ENCODE data around the gene MYT1. TPM values are rescaled to one million over a fixed set of nuclear protein-coding genes. Genes with fewer than 3 reads are reported as not detected.

MYT1 gene
- total and polyA plus RNA-seq, 2 of the 13 experiments (the other 11 are each of a cell fraction or from before 2014, with no cell fraction given) = 0.58 to 2.5 TPM

DNA sequence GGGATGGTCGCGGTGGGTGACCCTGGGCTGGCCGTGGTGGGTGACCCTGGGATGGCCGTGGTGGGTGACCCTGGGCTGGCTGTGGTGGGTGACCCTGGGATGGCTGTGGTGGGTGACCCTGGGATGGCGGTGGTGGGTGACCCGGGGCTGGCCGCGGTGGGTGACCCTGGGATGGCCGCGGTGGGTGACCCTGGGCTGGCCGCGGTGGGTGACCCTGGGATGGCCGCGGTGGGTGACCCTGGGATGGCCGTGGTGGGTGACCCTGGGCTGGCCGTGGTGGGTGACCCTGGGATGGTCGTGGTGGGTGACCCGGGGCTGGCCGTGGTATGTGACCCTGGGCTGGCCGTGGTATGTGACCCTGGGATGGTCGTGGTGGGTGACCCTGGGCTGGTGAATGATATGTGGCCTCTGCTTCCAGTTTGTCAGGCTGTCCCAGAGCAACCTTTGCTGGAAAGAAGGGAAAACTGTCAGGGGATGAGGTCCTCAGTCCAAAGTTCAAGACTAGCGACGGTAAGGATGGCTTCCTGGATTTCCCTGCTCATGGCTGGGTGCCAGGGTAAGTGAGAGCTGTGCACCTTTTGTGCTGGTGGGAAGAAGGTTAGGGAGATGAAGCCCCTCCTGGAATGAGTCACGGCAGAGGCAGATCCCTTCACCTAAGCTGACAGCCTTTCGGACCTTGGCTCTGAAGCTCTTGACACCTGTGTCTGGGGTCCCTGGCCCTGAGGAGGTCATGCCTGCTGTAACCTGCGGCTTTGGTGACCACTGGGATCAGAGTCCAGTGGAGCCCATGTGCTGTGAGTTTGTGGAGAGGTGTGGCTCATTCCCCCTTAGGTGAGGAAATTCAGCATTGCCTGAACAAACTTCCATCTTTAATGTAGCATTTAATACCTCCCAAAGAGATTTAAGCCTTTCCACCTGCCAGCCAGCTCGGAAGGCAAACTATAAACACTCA, 72.2 kb downstream of the MYT1 start (continued):
- TF ChIP-seq HMGXB3 (CRISPR knock-in tag; IDR thresholded peaks at IDR 0.05; ENCODE audit: borderline replicate concordance) (peak; percentile 49; the same call in 1 of the 2 replicates), NAIF1 (CRISPR knock-in tag; IDR thresholded peaks at IDR 0.05; ENCODE audit: borderline replicate concordance) (no peak), MYPOP (CRISPR knock-in tag; IDR thresholded peaks at IDR 0.05) (peak; percentile 47; the same call in 1 of the 2 replicates), HOXA5 (CRISPR knock-in tag; IDR thresholded peaks at IDR 0.05) (no peak), CEBPB (IDR thresholded peaks at IDR 0.05; ENCODE audit: borderline replicate concordance, low read depth, low read length) (0 out of 2 replicates have a peak, but pooled peaks have one; percentile 43), MIER2 (CRISPR knock-in tag; IDR thresholded peaks at IDR 0.05) (peak; percentile 83), ZMYM4 (CRISPR knock-in tag; IDR thresholded peaks at IDR 0.05) (0 out of 2 replicates have a peak, but pooled peaks have one; percentile 54), ZNF644 (CRISPR knock-in tag; IDR thresholded peaks at IDR 0.05; ENCODE audit: low read depth) (peak; percentile 84), ATF7-NPFF (CRISPR knock-in tag; IDR thresholded peaks at IDR 0.05; ENCODE audit: low read depth) (peak; percentile 63), SMYD3 (CRISPR knock-in tag; IDR thresholded peaks at IDR 0.05) (no peak), SMAD1 (CRISPR knock-in tag; IDR thresholded peaks at IDR 0.05; ENCODE audit: borderline replicate concordance, low read depth) (no peak), FOXM1 (CRISPR knock-in tag; IDR thresholded peaks at IDR 0.05) (no peak), SAFB2 (CRISPR knock-in tag; IDR thresholded peaks at IDR 0.05; ENCODE audit: borderline replicate concordance, low read depth) (no peak), SMARCC2 (IDR thresholded peaks at IDR 0.05) (no peak), HNRNPLL (IDR thresholded peaks at IDR 0.05; ENCODE audit: low read depth, low read length, poor library complexity, severe bottlenecking) (no peak), HNRNPK (IDR thresholded peaks at IDR 0.05; ENCODE audit: low read depth, low read length, poor library complexity, severe bottlenecking) (no peak)
- TF ChIP-seq, protein P1, sequence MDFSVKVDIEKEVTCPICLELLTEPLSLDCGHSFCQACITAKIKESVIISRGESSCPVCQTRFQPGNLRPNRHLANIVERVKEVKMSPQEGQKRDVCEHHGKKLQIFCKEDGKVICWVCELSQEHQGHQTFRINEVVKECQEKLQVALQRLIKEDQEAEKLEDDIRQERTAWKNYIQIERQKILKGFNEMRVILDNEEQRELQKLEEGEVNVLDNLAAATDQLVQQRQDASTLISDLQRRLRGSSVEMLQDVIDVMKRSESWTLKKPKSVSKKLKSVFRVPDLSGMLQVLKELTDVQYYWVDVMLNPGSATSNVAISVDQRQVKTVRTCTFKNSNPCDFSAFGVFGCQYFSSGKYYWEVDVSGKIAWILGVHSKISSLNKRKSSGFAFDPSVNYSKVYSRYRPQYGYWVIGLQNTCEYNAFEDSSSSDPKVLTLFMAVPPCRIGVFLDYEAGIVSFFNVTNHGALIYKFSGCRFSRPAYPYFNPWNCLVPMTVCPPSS (IDR thresholded peaks at IDR 0.05) = no peak
- TF ChIP-seq, protein P2, sequence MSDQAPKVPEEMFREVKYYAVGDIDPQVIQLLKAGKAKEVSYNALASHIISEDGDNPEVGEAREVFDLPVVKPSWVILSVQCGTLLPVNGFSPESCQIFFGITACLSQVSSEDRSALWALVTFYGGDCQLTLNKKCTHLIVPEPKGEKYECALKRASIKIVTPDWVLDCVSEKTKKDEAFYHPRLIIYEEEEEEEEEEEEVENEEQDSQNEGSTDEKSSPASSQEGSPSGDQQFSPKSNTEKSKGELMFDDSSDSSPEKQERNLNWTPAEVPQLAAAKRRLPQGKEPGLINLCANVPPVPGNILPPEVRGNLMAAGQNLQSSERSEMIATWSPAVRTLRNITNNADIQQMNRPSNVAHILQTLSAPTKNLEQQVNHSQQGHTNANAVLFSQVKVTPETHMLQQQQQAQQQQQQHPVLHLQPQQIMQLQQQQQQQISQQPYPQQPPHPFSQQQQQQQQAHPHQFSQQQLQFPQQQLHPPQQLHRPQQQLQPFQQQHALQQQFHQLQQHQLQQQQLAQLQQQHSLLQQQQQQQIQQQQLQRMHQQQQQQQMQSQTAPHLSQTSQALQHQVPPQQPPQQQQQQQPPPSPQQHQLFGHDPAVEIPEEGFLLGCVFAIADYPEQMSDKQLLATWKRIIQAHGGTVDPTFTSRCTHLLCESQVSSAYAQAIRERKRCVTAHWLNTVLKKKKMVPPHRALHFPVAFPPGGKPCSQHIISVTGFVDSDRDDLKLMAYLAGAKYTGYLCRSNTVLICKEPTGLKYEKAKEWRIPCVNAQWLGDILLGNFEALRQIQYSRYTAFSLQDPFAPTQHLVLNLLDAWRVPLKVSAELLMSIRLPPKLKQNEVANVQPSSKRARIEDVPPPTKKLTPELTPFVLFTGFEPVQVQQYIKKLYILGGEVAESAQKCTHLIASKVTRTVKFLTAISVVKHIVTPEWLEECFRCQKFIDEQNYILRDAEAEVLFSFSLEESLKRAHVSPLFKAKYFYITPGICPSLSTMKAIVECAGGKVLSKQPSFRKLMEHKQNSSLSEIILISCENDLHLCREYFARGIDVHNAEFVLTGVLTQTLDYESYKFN (CRISPR knock-in tag; conservative IDR thresholded peaks at IDR 0.05) = peak; percentile 95

Data from HepG2 (cell line).